Heart right ventricle (tissue), 16 donors: ENCODE results near the gene YPEL2. TPM values are rescaled to one million over a fixed set of nuclear protein-coding genes. Genes with fewer than 3 reads are reported as not detected.

Experiments
- ATAC-seq, 8 donors: fragments of 200-7000 bp; cut with Tn5 transposase; one replicate each; pipeline ENCODE4 v1.9.1; 2020; ENCODE audit warnings: mild to moderate bottlenecking in 8 of 8, moderate library complexity in 8 of 8, moderate number of reproducible peaks in 1 of 8
- DNase-seq, 2 donors: peaks; one replicate each; pipeline ENCODE4 v3.0.0-alpha.2; 2020
- H3K27ac ChIP-seq, 10 donors: fragments of 200-600 bp; sonication (generic) in 2 of 10; one replicate each; pipeline versions ENCODE4 v1.5.0 to v1.8.0; 2020 to 2022; ENCODE audit warnings: mild to moderate bottlenecking in 3 of 10
- H3K27me3 ChIP-seq, 7 donors: fragments of 200-600 bp; one replicate each; pipeline ENCODE4 v1.8.0; 2021 to 2022; ENCODE audit warnings: mild to moderate bottlenecking in 2 of 7
- H3K36me3 ChIP-seq, 9 donors: fragments of 200-600 bp; sonication (generic) in 1 of 9; one replicate each; pipeline versions ENCODE4 v1.5.0 to v1.8.0; 2020 to 2022; ENCODE audit warnings: mild to moderate bottlenecking in 2 of 9
- H3K4me1 ChIP-seq, 9 donors: fragments of 200-600 bp; sonication (generic) in 1 of 9; one replicate each; pipeline versions ENCODE4 v1.5.0 to v1.8.0; 2020 to 2022; ENCODE audit warnings: mild to moderate bottlenecking in 4 of 9
- H3K4me3 ChIP-seq, 10 donors: fragments of 200-600 bp; sonication (generic) in 2 of 10; one replicate each; pipeline versions ENCODE4 v1.5.0 to v1.8.0; 2020 to 2022; ENCODE audit warnings: mild to moderate bottlenecking in 7 of 10, moderate library complexity in 2 of 10
- H3K9me3 ChIP-seq, 11 donors: fragments of 200-600 bp in 10 of 11; sonication (generic) in 2 of 11; one replicate each; pipeline versions ENCODE4 v1.5.0 to v1.8.0; 2013 to 2022; ENCODE audit warnings: mild to moderate bottlenecking in 2 of 11, control low read depth in 1 of 11, moderate library complexity in 1 of 11
- CTCF ChIP-seq, 9 donors: fragments of 200-600 bp; sonication (generic) in 2 of 9; IDR thresholded peaks; one replicate each; pipeline versions ENCODE4 v1.5.0 to v1.8.0; 2021 to 2022; ENCODE audit warnings: antibody characterized with exemption in 9 of 9, mild to moderate bottlenecking in 5 of 9, moderate library complexity in 1 of 9
- WGBS, 2 donors: extraction: QIAGEN DNeasy Blood & Tissue Kit; methylation state at CpG; one replicate each; pipeline ENCODE4 v1.1.7; 2013; ENCODE audit warnings: inconsistent platforms in 1 of 2; 5-methylcytosine and 5-hydroxymethylcytosine counted together
- intact Hi-C, 10 donors: fragments of 100-400 bp; cut with DNase I; formaldehyde crosslinking; loops; one replicate each; pipeline versions ENCODE4 v1.11.1 to v1.14.2; 2022
- polyA plus RNA-seq, 2 donors: library from polyadenylated mRNA; stranded (reverse); fragments of 200-250 nt; gene quantifications; one replicate each; pipeline ENCODE4 v1.2.3, GENCODE V29; 2013
- total RNA-seq, 10 donors: library from RNA; stranded (reverse); fragmentation: NEBNext Ultra II Directional in 3 of 10; extraction: Animal tissue kit (Norgen Biotek cat#: 25700) in 3 of 10; gene quantifications; one replicate each; pipeline versions ENCODE4 v1.2.1 to v1.2.4, GENCODE V29; 2021 to 2023
- donor health status: Arrhythmogenic right ventricular cardiomyopathy.
- donor health status: ischemic (EF 13 %, LVEDD 7.1; RV severe dilation, severe dysfunction).
- donor health status: healthy with polysubstance abuse.
- donor health status: DM: no; HTN: yes; CAD: no.
- donor health status: DM: no; HTN: no; CAD: no.
- donor health status: ischemic (EF 25% LVEDD 6.9; RV normal size, moderate dysfunction).
- donor health status: ischemic (EF 25% LVEDD 5.7; RV mildly dilated, moderate dysfunction).
- donor health status: healthy.
- donor health status: DM: yes; HTN: yes; CAD: no.
- donor health status: Ischemic cardiomyopathy.
- donor health status: ischemic (EF 35%, LVEDD 5.7; RV mildly dilated, moderate dysfunction).
- donor health status: nonischemic (EF 11% LVEDD 7.7; RV severe dilation, severe dysfunction).
- donor health status: DM: yes; HTN: yes; CAD: no.
- donor health status: PGD.
- donor health status: ischemic (EF 29% LVEDD 5.4; RV normal size, mild dysfunction).
- donor health status: nonischemic (EF 23%, LVEDD 6.1; RV moderate dilation, normal function).

Gene YPEL2
- total and polyA plus RNA-seq, 12 donors: 5.0 to 57.1 (median 36.5) TPM

GRCh38 chr17:59366040-59366757, 34.7 kb downstream of the YPEL2 start:
- Histone ChIP-seq H3K36me3 (peaks cover 0 to 3% (median 0%) of the 10 kb centered on the region in 9 donors), H3K4me1 (peaks cover 59 to 100% (median 99%) of the 10 kb centered on the region in 9 donors), H3K4me3 (peak overlapping the region in 1 of 10 donors; percentile 3), H3K27me3 (no peaks in the 10 kb centered on the region), H3K9me3 (no peaks in the 10 kb centered on the region), H3K27ac (peak overlapping the region; percentile 81 to 97 (median 92))
- 10 to 21% methylated on average over 10 of the region's 10 CpGs for WGBS, 2 donors
- ATAC-seq (peak in 4 of 8 donors; percentile 14 to 26 (median 20)), DNase-seq (no peak)
- intact Hi-C loops: loop anchor here in 5 of 10 donors (2.0 to 5.0 kb wide), 4 partner anchors 34 to 71 kb away; partner anchors contain the start of gene YPEL2 (in 4 of the 5)
- TF ChIP-seq CTCF (IDR thresholded peaks at IDR 0.05): peak in 3 of 9 donors; percentile 19 to 28 (median 27)

- TF ChIP-seq CTCF (IDR thresholded peaks at IDR 0.05): no peak
- peak overlapping the region; percentile 89 to 97 (median 92) for H3K27ac ChIP-seq
- no peaks in the 10 kb centered on the region for H3K9me3 ChIP-seq
- peak in 1 of 2 donors; percentile 71 for DNase-seq
- 12 to 13% methylated on average over 8 of the region's 8 CpGs for WGBS, 2 donors
- H3K36me3 ChIP-seq: peaks cover 0 to 3% (median 0%) of the 10 kb centered on the region in 9 donors
- no peaks in the 10 kb centered on the region for H3K27me3 ChIP-seq
- intact Hi-C loops: loop anchor here in 5 of 10 donors (2.0 to 5.0 kb wide), 4 partner anchors 35 to 70 kb away; partner anchors contain the start of gene YPEL2 (in 4 of the 5)
- peak overlapping the region in 1 of 10 donors; percentile 10 for H3K4me3 ChIP-seq
- H3K4me1 ChIP-seq: peaks cover 63 to 100% (median 99%) of the 10 kb centered on the region in 9 donors
- ATAC-seq: peak; percentile 71 to 85 (median 81)
Measured at GRCh38 chr17:59366773-59367656, 35.6 kb downstream of the YPEL2 start.

- Histone ChIP-seq H3K9me3 (no peaks in the 10 kb centered on the region), H3K36me3 (peaks cover 0 to 3% (median 0%) of the 10 kb centered on the region in 9 donors), H3K27me3 (no peaks in the 10 kb centered on the region), H3K4me1 (peaks cover 66 to 100% (median 99%) of the 10 kb centered on the region in 9 donors), H3K27ac (peak overlapping the region; percentile 89 to 97 (median 92)), H3K4me3 (no peak overlapping the region)
- WGBS, 2 donors: 50 to 59% methylated on average over 1 of the region's 1 CpG
- ATAC-seq (no peak), DNase-seq (no peak)
- intact Hi-C loops: loop anchor here in 5 of 10 donors (2.0 to 5.0 kb wide), 4 partner anchors 35 to 70 kb away; partner anchors contain the start of gene YPEL2 (in 4 of the 5)
- TF ChIP-seq CTCF (IDR thresholded peaks at IDR 0.05): no peak
Measured at GRCh38 chr17:59367657-59368045, 36.2 kb downstream of the YPEL2 start.
